ENCODE results near the gene CTSK.

DNA sequence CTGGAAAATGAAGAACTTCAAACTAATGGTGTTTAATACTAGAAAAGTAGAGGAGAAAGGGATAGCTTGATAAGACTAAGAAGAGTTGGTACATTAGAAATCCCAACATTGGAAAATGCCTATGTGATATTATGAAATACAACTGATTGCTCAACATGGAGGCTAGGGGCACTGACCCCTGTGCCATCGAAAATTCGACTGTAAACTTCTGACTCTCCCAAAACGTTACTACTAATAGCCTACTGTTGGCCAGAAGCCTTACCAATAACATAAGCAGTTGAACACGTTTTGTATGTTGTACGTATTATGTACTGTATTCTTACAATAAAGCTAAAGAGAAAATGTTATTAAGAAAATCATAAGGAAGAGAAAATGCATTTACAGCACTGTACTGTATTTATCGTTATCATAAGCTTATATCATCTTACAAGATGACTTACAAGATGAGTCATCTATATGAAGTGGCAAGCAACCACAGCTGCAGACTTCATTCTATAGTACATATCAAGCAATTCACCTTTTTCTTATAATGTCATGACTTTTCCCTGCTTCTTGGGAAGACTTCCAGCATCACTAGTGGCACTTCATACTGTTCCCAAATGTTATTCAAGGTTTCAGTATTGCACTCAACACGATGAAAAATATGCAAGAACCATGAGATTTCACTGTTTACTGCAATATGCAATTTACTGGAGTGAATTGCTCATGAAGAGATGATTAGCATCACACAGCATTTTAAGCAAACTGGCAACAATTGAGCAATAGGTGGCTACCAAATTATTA lies 12.9 kb upstream of the CTSK start:
- no peak for TF ChIP-seq EZH2 (IDR thresholded peaks at IDR 0.05; ENCODE audit: borderline replicate concordance)
- TF ChIP-seq, protein P1, sequence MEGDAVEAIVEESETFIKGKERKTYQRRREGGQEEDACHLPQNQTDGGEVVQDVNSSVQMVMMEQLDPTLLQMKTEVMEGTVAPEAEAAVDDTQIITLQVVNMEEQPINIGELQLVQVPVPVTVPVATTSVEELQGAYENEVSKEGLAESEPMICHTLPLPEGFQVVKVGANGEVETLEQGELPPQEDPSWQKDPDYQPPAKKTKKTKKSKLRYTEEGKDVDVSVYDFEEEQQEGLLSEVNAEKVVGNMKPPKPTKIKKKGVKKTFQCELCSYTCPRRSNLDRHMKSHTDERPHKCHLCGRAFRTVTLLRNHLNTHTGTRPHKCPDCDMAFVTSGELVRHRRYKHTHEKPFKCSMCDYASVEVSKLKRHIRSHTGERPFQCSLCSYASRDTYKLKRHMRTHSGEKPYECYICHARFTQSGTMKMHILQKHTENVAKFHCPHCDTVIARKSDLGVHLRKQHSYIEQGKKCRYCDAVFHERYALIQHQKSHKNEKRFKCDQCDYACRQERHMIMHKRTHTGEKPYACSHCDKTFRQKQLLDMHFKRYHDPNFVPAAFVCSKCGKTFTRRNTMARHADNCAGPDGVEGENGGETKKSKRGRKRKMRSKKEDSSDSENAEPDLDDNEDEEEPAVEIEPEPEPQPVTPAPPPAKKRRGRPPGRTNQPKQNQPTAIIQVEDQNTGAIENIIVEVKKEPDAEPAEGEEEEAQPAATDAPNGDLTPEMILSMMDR (IDR thresholded peaks at IDR 0.05; ENCODE audit: poor library complexity) = no peak
- no peak for TF ChIP-seq EZH2phosphoT487 (IDR thresholded peaks at IDR 0.05; ENCODE audit: low read depth, severe bottlenecking, unreplicated experiment)

Measured in hepatocyte (in vitro differentiated cells).